Stimulated activated CD4-positive, alpha-beta T cell treated with anti-CD3 and anti-CD28 coated beads, Interleukin-2, amount 100 ng/mL, for 4 hours (primary cell): Measurements from ENCODE around the gene HLA-DMB.

Experiments used
- DNase-seq: peaks from one replicate; pipeline ENCODE4 v3.0.0-alpha.2; 2020; ENCODE audit warnings: low read depth

Gene HLA-DMB

DNA sequence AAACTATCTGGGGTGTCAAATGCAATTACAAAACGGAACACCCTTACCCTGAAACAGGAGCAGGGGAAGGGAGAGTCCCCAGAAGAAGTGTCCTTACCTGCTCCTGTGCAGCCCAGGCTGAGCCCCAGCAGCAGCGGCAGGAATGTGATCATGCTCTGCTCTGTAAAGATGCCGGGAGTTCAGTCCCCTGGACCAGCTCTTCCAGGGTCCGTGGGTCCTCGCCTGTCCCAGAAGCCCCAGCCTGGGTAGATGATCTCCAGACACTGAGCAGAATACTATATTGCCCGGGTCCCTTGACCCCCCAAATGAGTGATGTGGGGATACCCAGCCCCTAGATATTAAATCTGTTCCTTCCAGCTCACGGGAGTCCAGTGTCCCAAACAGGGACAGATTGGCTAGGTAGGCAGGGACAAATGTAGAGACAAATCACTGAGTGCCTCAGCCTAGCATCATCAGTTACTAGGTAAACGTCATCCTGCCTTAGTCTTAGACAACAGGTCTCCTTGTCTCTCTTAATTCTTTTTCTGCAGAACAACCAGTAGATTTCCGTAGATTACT is at the start of gene HLA-DMB:
Gene HLA-DMB (minus strand): TSS at position 373 of the 558 bp plus-strand sequence. CDS start 221 bp downstream, at position 152.
- DNase-seq, result peak; percentile 40

DNA sequence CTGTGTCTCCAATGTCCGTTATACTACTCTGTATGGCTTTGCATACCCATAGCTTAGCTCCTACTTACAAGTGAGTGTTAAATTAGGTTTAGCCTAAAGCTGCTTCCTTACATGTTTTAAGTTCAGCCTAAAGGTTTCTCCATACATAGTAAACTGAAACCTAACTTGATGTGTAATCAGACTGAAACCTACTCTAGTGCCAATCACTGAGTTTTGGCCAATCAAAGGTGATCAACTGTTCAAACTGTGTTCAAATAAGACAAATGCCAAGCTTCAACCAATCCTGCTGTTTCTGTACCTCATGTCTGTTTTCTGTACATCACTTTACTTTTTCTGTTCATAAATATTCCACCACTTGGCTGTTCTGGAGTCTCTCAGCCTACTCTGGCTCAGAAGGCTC is 48.5 kb upstream of the HLA-DMB start:
- no peak for DNase-seq

DNA sequence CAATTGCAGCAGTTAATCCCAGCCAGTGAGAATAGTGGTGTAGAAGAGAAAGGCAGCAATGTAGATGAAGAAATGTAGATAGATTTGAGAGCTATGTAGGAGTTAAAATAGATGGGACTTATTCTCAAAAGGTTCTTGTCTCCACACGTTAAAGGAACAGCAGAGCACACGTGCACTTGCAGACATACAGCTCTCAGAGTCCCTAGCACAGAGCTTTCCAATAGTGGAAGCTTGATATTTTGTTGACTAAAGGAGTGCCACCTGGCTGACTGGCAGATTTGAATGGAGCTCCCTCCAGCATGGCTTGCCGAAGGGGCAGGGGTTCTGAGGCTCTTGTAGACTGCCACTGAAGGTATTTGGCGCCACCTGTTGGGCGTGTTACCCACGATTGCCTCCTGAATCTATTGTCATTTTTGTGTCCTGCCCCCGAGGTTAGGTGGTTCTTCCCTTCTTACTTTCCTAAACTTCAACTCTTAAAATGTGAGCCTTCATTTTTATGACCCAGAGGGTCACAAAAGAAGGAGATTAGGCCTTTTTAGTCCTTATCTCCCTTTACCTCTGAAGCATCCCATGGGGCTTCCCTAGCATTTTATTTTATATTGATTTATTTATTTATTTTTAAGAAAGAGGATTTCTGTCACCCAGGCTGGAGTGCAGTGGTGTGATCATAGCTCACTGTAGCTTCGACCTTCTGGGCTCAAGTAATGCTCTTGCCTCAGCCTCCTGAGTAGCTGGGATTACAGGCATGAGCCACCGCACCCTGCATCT is 44.0 kb upstream of the HLA-DMB start:
- DNase-seq, result peak; percentile 83

DNA sequence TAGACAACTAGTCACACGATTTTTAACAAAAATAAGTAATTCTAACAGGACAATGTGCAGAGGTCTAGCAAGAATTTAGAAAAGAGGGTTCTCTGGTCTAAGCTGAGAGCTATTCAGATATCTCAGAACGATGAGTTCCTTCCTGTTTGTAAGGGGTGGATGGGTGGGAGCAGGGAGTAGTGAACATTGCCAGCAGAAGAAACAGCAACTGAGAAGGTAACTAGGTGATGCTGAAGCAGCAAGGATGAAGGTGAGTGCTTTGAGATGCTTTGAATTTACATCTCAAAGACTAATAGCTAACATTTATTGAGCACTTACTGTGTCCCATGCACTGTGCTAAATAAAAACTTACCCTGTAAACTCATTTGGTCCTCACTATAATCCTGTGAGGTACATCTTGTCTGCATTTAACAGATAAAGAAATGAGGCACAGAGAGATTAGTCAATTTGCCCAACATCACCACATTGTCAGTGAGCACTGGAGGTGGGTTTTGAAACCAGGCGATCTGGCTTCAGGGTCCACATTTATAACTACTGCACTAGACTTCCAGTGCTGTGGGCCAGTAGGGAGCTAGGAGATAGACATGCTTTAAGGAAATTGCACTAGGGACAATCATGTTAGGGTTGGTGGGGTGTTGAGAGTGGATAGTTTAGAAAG is 43.3 kb upstream of the HLA-DMB start:
- no peak for DNase-seq

DNA sequence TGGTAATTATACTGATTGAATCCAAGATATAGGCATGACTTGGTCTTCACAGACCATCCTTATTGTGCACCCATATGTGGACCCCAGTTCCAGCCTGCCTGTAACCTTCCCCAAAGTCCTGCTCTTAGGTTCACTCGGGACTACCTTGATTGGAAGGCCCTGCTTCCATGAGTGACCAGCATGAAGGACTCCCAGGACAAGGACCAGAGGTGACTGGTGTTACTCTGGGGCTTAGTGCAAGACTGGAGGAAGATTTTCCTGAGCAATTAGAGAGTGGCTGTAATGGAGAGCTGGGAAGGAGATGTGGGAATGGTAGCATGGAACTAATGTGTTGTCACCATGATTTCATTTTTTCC is 42.6 kb upstream of the HLA-DMB start:
- no peak for DNase-seq

GRCh38 chr6:32982702-32983492 is 42.1 kb upstream of the HLA-DMB start:
- no peak for DNase-seq

- no peak for DNase-seq
Measured at GRCh38 chr6:32982084-32982701, 41.4 kb upstream of the HLA-DMB start.

DNA sequence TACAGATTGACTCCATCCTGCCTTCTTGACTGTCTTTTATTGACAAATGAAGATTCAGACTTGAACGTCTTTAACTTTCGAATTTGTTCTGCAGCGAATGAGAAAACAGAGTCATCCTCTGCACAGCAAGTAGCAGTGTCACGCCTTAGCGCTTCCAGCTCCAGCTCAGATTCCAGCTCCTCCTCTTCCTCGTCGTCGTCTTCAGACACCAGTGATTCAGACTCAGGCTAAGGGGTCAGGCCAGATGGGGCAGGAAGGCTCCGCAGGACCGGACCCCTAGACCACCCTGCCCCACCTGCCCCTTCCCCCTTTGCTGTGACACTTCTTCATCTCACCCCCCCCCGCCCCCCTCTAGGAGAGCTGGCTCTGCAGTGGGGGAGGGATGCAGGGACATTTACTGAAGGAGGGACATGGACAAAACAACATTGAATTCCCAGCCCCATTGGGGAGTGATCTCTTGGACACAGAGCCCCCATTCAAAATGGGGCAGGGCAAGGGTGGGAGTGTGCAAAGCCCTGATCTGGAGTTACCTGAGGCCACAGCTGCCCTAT is 39.7 kb upstream of the HLA-DMB start:
- DNase-seq, result no peak

GRCh38 chr6:32979720-32980487 is 39.1 kb upstream of the HLA-DMB start:
- DNase-seq, result no peak

DNA sequence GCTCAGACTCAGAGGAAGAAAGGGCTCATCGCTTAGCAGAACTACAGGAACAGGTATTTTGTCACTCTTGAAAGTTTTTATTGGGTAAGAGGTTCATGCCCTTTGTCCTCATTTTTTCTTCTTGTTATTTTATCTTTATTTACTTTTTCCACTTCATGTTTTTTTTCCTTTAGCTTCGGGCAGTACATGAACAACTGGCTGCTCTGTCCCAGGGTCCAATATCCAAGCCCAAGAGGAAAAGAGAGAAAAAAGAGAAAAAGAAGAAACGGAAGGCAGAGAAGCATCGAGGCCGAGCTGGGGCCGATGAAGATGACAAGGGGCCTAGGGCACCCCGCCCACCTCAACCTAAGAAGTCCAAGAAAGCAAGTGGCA is 37.1 kb upstream of the HLA-DMB start:
- no peak for DNase-seq

DNA sequence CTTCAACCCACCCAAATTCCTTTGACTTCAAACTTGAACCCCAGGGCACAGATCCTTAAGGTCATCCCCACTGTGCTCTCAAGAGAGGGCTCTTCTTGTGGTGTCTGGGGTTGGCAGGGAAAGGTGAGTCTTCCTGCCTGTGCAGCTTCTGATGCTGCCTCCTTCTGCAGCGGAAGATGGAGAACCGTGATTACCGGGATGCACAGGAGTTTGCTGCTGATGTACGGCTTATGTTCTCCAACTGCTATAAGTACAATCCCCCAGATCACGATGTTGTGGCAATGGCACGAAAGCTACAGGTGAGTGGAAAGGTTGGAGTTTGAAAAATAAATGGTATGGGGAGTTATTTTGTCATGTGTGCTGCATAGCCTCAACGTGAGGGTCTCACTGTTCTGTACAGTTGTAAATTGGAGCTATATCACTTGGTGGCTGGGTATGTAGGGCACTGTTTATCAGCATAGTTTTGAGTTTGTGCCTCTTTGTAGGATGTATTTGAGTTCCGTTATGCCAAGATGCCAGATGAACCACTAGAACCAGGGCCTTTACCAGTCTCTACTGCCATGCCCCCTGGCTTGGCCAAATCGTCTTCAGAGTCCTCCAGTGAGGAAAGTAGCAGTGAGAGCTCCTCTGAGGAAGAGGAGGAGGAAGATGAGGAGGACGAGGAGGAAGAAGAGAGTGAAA is 36.6 kb upstream of the HLA-DMB start:
- DNase-seq, result no peak

DNA sequence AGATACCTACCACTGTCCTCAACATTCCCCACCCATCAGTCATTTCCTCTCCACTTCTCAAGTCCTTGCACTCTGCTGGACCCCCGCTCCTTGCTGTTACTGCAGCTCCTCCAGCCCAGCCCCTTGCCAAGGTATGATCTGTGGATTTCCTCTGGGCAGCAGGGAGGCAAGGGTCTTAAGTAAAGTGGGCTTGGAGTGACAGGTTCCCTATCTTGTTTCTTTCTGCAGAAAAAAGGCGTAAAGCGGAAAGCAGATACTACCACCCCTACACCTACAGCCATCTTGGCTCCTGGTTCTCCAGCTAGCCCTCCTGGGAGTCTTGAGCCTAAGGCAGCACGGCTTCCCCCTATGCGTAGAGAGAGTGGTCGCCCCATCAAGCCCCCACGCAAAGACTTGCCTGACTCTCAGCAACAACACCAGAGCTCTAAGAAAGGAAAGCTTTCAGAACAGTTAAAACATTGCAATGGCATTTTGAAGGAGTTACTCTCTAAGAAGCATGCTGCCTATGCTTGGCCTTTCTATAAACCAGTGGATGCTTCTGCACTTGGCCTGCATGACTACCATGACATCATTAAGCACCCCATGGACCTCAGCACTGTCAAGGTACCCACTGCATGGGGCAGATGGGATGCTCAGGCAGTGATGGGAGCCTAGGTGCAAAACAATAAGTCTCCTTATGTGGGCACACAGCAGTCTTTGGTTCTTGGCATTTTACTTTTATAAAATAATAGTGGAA is 35.7 kb upstream of the HLA-DMB start:
- no peak for DNase-seq

GRCh38 chr6:32975886-32976285 is 35.1 kb upstream of the HLA-DMB start:
- DNase-seq, result no peak

DNA sequence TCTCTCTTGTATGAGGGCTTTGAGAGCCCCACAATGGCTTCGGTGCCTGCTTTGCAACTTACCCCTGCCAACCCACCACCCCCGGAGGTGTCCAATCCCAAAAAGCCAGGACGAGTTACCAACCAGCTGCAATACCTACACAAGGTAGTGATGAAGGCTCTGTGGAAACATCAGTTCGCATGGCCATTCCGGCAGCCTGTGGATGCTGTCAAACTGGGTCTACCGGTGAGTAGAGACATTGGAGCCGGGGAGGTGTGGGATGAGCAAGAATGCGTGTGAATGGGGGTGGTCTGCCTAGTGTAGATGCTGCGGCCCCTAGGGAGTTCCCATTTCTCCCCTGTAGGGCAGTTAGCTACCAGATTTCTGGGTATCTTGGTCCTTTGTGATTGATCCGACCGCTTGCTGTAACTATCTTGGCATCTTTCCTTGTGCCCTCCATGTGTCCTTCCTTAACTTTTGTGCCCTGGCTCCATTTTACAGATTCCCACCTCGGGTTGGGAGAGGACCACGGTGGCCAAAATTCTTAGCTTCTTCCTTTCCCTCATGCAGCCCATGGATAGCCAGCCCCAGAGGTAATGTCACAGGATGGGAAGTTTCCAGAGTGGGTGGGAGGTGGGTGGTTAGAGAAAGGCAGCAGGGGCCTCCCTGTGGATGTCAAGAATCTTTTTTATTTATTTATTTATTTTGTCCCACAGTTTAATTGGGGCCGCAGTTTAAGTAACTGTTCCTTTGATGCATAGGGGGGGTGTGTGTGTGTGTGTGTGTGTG is 33.9 kb upstream of the HLA-DMB start:
- DNase-seq, result no peak

- no peak for DNase-seq
Measured at GRCh38 chr6:32974016-32974333, 33.1 kb upstream of the HLA-DMB start.

GRCh38 chr6:32973144-32974015 is 32.6 kb upstream of the HLA-DMB start:
- DNase-seq, result peak; percentile 35

- DNase-seq, result peak; percentile 44
Measured at GRCh38 chr6:32972353-32973143, 31.7 kb upstream of the HLA-DMB start.
